KOPT-K1 (cell line): ENCODE measurements around the gene ZGLP1.
A peak's percentile ranks its signal among the peaks of the same experiment; 100 is the strongest.

Source experiments
- H3K27ac ChIP-seq: fragments of 200-600 bp; sonication (generic); 2 replicates; pipeline ENCODE4 v1.5.1; 2016; ENCODE audit warnings: antibody characterized with exemption, mild to moderate bottlenecking, low read depth, low read length; ENCODE audit not compliant: poor library complexity, severe bottlenecking
- H3K36me3 ChIP-seq: fragments of 200-600 bp; sonication (generic); 2 replicates; pipeline ENCODE4 v1.5.1; 2017; ENCODE audit warnings: antibody characterized with exemption, mild to moderate bottlenecking, low read length, moderate library complexity; ENCODE audit not compliant: insufficient read depth
- H3K9me3 ChIP-seq: fragments of 200-600 bp; sonication (generic); 2 replicates; pipeline ENCODE4 v1.5.1; 2017; ENCODE audit warnings: antibody characterized with exemption, low read length, mild to moderate bottlenecking; ENCODE audit not compliant: insufficient read depth, poor library complexity, severe bottlenecking

ZGLP1 gene

DNA sequence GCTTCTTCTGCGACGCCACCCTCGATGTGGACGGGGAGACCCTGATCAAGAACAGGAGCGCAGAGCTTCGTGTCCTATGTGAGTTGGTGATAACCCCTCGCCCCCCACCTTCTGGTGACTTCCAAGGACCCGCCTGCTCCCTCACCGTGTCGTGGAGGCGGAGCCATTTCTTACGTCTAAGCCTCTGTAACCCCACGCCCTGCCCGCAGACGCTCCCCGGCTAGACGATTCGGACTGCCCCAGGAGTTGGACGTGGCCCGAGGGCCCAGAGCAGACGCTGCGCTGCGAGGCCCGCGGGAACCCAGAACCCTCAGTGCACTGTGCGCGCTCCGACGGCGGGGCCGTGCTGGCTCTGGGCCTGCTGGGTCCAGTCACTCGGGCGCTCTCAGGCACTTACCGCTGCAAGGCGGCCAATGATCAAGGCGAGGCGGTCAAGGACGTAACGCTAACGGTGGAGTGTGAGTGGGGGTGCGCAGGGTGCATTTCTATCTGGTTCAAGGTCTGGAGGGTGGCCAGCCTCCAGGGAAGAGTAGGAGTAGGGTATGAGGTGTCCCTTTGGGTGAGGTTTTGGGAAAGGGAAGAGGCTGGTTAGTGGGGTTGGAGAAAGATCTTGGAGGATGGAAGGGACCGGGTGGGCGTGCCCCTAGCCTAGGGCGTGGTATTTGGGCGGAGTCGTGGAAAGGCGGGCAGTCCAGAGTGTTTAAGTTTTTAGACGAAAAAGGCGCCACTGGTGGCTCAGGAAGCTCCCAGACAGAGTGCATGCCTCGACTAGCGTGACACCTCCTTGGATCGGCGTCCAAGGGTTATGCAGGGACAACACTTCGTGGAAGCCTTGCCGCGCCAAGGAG is 16.6 kb downstream of the ZGLP1 start:
- peaks cover 51% of the 10 kb centered on the region for H3K9me3 ChIP-seq
- no peak overlapping the region for H3K27ac ChIP-seq
- H3K36me3 ChIP-seq, result no peaks in the 10 kb centered on the region

DNA sequence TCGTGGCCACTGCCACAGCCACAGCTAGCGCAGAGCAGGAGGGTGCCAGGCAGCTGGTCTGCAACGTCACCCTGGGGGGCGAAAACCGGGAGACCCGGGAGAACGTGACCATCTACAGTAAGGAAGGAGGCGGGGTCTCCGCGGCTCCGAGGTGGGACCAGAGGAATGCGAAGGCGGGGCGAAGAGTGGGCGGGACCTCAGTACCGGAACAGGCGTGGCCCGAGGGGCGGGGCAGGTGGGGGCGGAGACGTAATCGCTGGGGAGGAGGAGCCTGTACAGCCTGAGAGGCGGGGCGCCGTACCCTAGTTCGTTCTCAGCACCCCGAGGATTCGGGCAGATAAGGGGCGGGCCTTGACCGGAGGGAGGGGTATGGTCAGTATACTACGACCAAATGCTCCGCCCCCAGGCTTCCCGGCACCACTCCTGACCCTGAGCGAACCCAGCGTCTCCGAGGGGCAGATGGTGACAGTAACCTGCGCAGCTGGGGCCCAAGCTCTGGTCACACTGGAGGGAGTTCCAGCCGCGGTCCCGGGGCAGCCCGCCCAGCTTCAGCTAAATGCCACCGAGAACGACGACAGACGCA is 17.3 kb downstream of the ZGLP1 start:
- Histone ChIP-seq H3K36me3 (no peaks in the 10 kb centered on the region), H3K9me3 (peaks cover 54% of the 10 kb centered on the region), H3K27ac (no peak overlapping the region)

DNA sequence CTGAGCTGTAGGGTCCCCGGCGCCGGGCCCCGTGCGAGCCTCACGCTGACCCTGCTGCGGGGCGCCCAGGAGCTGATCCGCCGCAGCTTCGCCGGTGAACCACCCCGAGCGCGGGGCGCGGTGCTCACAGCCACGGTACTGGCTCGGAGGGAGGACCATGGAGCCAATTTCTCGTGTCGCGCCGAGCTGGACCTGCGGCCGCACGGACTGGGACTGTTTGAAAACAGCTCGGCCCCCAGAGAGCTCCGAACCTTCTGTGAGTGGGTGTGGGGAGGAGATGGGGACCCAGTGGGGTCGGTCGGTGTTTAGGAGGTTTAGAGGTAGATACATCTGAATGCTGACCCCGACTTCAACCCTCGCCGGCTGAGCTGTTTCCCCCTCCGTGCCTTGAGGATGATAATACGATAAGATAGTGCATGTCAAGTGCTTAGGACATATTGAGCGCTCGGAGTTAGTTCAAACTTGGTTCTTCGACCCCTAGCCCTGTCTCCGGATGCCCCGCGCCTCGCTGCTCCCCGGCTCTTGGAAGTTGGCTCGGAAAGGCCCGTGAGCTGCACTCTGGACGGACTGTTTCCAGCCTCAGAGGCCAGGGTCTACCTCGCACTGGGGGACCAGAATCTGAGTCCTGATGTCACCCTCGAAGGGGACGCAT is 17.9 kb downstream of the ZGLP1 start:
- Histone ChIP-seq H3K27ac (no peak overlapping the region), H3K36me3 (no peaks in the 10 kb centered on the region), H3K9me3 (peaks cover 54% of the 10 kb centered on the region)

DNA sequence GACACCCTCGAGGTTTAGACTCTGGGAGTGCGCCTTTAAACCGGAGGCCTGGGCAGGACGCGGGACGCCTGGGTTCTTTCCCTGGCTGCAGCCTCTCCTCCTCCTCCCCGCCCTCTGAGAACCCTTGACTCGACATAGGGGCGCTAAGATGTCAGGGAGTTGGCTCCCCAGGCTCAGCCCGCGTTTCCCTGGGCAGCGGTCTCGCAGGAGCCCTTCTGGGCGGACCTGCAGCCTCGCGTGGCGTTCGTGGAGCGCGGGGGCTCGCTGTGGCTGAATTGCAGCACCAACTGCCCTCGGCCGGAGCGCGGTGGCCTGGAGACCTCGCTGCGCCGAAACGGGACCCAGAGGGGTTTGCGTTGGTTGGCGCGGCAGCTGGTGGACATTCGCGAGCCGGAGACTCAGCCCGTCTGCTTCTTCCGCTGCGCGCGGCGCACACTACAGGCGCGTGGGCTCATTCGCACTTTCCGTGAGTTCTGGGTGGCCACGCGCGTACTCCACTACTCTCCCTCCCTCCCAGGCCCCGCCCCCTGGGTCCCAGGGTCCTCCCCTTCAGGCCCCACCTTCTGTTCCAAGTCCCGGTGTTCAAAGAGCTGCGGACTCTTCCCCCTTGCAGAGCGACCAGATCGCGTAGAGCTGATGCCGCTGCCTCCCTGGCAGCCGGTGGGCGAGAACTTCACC is 18.6 kb downstream of the ZGLP1 start:
- no peaks in the 10 kb centered on the region for H3K36me3 ChIP-seq
- peaks cover 54% of the 10 kb centered on the region for H3K9me3 ChIP-seq
- H3K27ac ChIP-seq, result no peak overlapping the region

DNA sequence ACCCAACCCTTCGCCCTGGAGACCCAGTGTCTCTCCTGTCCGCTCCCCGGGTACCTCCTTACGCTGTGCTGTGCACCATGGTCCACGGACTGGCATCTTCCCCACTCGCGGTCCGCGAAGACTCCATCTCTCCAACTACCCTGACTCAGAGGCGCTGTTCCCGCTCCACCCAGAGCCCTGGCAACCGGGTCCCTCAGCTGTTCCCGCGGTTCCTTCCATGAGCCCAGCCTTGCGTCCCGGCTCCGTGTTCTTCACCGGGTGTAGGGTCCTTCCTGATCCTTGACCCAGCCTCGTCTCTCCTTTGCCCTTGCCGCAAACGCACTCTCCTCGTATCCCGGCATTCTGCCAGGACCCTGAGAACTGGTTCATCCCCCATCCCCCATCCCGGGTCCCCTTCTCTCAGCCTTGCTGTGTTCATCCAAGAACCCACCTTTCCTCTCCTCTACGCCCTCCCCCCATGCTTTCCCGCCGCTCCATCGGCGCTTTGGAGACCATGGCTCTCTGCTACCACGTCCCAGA is 19.2 kb downstream of the ZGLP1 start:
- H3K9me3 ChIP-seq, result peaks cover 54% of the 10 kb centered on the region
- H3K27ac ChIP-seq, result no peak overlapping the region
- no peaks in the 10 kb centered on the region for H3K36me3 ChIP-seq

DNA sequence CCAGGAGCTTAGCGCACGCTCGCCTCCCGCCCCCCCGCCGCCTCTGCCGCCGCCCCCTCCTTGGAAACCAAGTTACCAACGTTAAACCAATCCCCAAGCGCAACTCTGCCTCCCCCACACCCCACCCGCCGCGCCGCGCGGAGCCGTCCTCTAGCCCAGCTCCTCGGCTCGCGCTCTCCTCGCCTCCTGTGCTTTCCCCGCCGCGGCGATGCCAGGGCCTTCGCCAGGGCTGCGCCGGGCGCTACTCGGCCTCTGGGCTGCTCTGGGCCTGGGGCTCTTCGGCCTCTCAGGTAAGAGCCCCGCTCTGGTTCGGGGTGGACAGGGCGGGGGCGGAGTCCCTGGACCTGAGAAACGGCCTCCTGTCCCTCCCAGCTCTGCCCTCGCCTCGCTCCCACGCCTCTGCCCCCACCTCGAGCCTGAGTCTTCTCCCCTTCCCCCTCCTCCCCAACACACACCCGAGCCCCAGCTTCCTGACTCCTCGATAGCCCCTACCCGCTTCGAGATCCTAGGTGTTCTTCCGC is 19.7 kb downstream of the ZGLP1 start, which contains the start of gene ICAM5:
TSS of gene ICAM5 (plus strand) at position 117 of the 521 bp plus-strand sequence. CDS start at position 209, 92 bp downstream.
- no peaks in the 10 kb centered on the region for H3K36me3 ChIP-seq
- H3K27ac ChIP-seq, result no peak within 1 kb of the TSS
- H3K9me3 ChIP-seq, result peaks cover 54% of the 10 kb centered on the region

DNA sequence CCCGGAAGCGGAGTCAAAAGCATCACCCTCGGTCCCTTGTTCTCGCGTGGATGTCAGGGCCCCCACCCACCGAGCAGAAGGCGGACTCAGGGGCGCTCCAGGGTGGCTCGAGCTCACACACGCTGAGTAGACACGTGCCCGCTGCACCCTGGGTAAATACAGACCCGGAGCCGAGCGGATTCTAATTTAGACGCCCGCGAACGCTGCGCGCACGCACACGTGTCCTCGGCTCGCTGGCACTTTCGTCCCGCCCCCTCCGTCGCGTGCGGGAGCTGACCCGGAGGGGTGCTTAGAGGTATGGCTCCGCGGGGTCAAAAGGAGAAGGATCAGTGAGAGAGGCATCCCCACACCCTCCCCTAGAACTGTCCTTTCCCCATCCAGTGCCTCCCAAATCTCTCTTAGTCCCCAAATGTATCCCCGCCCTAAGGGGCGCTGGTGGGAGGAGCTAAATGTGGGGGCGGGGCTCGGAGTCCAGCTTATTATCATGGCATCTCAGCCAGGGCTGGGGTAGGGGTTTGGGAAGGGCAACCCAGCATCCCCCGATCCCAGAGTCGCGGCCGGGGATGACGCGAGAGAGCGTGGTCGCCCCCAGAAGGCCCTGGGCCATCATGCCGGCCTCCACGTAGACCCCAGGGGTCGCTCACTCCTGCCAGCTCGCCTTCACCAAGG is 20.3 kb downstream of the ZGLP1 start:
- H3K9me3 ChIP-seq, result peaks cover 54% of the 10 kb centered on the region
- no peak overlapping the region for H3K27ac ChIP-seq
- H3K36me3 ChIP-seq, result no peaks in the 10 kb centered on the region

DNA sequence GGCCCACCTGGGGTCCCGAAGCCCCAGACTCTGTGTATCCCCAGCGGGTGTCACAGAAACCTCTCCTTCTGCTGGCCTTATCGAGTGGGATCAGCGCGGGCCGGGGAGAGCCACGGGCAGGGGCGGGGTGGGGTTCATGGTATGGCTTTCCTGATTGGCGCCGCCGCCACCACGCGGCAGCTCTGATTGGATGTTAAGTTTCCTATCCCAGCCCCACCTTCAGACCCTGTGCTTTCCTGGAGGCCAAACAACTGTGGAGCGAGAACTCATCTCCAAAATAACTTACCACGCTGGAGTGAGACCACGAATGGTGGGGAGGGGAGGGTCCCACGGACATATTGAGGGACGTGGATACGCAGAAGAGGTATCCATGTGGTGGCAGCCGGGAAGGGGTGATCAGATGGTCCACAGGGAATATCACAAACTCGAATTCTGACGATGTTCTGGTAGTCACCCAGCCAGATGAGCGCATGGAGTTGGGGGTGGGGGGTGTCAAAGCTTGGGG is 20.9 kb downstream of the ZGLP1 start:
- peaks cover 54% of the 10 kb centered on the region for H3K9me3 ChIP-seq
- no peak overlapping the region for H3K27ac ChIP-seq
- no peaks in the 10 kb centered on the region for H3K36me3 ChIP-seq

DNA sequence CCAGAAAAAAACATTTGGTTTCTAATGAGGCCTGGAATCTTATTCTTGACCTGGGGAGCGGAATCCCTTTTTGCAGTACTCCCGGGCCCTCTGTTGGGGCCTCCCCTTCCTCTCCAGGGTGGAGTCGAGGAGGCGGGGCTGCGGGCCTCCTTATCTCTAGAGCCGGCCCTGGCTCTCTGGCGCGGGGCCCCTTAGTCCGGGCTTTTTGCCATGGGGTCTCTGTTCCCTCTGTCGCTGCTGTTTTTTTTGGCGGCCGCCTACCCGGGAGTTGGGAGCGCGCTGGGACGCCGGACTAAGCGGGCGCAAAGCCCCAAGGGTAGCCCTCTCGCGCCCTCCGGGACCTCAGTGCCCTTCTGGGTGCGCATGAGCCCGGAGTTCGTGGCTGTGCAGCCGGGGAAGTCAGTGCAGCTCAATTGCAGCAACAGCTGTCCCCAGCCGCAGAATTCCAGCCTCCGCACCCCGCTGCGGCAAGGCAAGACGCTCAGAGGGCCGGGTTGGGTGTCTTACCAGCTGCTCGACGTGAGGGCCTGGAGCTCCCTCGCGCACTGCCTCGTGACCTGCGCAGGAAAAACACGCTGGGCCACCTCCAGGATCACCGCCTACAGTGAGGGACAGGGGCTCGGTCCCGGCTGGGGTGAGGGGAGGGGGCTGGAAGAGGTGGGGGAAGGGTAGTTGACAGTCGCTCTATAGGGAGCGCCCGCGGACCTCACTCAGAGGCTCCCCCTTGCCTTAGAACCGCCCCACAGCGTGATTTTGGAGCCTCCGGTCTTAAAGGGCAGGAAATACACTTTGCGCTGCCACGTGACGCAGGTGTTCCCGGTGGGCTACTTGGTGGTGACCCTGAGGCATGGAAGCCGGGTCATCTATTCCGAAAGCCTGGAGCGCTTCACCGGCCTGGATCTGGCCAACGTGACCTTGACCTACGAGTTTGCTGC is 22.5 kb downstream of the ZGLP1 start, which contains the start of gene ICAM4:
TSS of gene ICAM4 (plus strand) at position 153 of the 935 bp plus-strand sequence. CDS start at position 211, 58 bp downstream.
- Histone ChIP-seq H3K9me3 (peaks cover 38% of the 10 kb centered on the region), H3K27ac (peak within 1 kb of the TSS; percentile 33), H3K36me3 (no peaks in the 10 kb centered on the region)

DNA sequence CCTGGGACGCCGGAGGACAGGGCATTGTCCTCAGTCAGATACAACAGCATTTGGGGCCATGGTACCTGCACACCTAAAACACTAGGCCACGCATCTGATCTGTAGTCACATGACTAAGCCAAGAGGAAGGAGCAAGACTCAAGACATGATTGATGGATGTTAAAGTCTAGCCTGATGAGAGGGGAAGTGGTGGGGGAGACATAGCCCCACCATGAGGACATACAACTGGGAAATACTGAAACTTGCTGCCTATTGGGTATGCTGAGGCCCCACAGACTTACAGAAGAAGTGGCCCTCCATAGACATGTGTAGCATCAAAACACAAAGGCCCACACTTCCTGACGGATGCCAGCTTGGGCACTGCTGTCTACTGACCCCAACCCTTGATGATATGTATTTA is 24.2 kb downstream of the ZGLP1 start:
- Histone ChIP-seq H3K36me3 (no peaks in the 10 kb centered on the region), H3K27ac (no peak overlapping the region)

DNA sequence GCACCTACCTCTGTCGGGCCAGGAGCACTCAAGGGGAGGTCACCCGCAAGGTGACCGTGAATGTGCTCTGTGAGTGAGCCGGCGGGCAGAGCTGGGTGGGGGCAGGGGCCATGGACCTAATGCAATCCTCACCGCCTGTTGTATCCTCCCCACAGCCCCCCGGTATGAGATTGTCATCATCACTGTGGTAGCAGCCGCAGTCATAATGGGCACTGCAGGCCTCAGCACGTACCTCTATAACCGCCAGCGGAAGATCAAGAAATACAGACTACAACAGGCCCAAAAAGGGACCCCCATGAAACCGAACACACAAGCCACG is 24.7 kb downstream of the ZGLP1 start:
- H3K36me3 ChIP-seq, result no peaks in the 10 kb centered on the region
- no peak overlapping the region for H3K27ac ChIP-seq
- H3K9me3 ChIP-seq, result peaks cover 16% of the 10 kb centered on the region

More for the DNA sequence above, 24.2 kb downstream of the ZGLP1 start:
- peaks cover 21% of the 10 kb centered on the region for H3K9me3 ChIP-seq

DNA sequence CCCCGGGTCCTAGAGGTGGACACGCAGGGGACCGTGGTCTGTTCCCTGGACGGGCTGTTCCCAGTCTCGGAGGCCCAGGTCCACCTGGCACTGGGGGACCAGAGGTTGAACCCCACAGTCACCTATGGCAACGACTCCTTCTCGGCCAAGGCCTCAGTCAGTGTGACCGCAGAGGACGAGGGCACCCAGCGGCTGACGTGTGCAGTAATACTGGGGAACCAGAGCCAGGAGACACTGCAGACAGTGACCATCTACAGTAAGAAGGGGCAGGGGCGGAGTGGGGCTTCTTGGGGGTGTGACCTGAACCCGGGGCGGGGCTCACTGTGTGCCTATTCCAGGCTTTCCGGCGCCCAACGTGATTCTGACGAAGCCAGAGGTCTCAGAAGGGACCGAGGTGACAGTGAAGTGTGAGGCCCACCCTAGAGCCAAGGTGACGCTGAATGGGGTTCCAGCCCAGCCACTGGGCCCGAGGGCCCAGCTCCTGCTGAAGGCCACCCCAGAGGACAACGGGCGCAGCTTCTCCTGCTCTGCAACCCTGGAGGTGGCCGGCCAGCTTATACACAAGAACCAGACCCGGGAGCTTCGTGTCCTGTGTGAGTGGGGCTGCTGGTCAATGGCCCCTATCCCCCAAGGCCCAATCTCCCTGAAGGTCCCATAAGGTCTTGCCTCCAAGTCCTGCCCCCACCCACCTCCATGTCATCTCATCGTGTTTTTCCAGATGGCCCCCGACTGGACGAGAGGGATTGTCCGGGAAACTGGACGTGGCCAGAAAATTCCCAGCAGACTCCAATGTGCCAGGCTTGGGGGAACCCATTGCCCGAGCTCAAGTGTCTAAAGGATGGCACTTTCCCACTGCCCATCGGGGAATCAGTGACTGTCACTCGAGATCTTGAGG is 25.3 kb downstream of the ZGLP1 start:
- Histone ChIP-seq H3K9me3 (peaks cover 14% of the 10 kb centered on the region), H3K36me3 (no peaks in the 10 kb centered on the region), H3K27ac (no peak overlapping the region)
